Thoracic aorta (tissue), 2 donors: ENCODE measurements around the gene STRN3. TPM values are rescaled to one million over a fixed set of nuclear protein-coding genes. Genes with fewer than 3 reads are reported as not detected.
"Not testable (repeated sequence)": the region's sequence is repeated elsewhere in the genome, so short reads cannot be mapped to it uniquely, and the experiment has no call there.

Experiments
- ATAC-seq: fragments of 150-250 bp; one replicate; pipeline ENCODE4 v1.8.0; 2017; ENCODE audit warnings: low read depth; ENCODE audit not compliant: insufficient number of reproducible peaks, low FRiP score
- DNase-seq: peaks from one replicate; pipeline ENCODE4 v3.0.0-alpha.2; 2020; ENCODE audit warnings: low spot score
- H3K27ac ChIP-seq, 2 donors: fragments of 200-600 bp; sonication (generic); 1 replicate in 1 of 2; 2 replicates in 1 of 2; pipeline ENCODE4 v1.5.1; 2016; ENCODE audit warnings: mild to moderate bottlenecking in 2 of 2, moderate library complexity in 2 of 2
- H3K27me3 ChIP-seq: fragments of 200-600 bp; sonication (generic); replicated peaks from 2 replicates; pipeline ENCODE4 v1.6.0; 2016; ENCODE audit warnings: mild to moderate bottlenecking; ENCODE audit not compliant: insufficient read depth
- H3K36me3 ChIP-seq: fragments of 200-600 bp; sonication (generic); one replicate; pipeline ENCODE4 v1.5.1; 2016
- H3K4me1 ChIP-seq, 2 donors: fragments of 200-600 bp; sonication (generic); 1 replicate in 1 of 2; 2 replicates in 1 of 2; pipeline versions ENCODE4 v1.5.1 to v1.6.0; 2016; ENCODE audit warnings: low read depth in 2 of 2, mild to moderate bottlenecking in 1 of 2; ENCODE audit not compliant: control insufficient read depth in 1 of 2
- H3K4me3 ChIP-seq: fragments of 200-600 bp; sonication (generic); 2 replicates; pipeline ENCODE4 v1.5.1; 2016; ENCODE audit warnings: mild to moderate bottlenecking
- H3K9me3 ChIP-seq: fragments of 200-600 bp; sonication (generic); 2 replicates; pipeline ENCODE4 v1.5.1; 2016
- CTCF ChIP-seq: fragments of 200-600 bp; sonication (generic); IDR thresholded peaks from one replicate; pipeline ENCODE4 v1.5.1; 2019; ENCODE audit warnings: antibody characterized with exemption
- total RNA-seq, 2 donors: library from RNA; depleted of rRNA; stranded (reverse); fragments of >200 nt; gene quantifications; one replicate each; pipeline versions ENCODE4 v1.1.0 to v1.2.3, GENCODE V29; 2016

Gene STRN3
- total RNA-seq, 2 donors from 2014 or later = 39.5 to 41.2 TPM

- no peaks in the 10 kb centered on the region for H3K36me3 ChIP-seq
- no peak for ATAC-seq
- no peak overlapping the region for H3K4me3 ChIP-seq
- H3K27ac ChIP-seq = no peak overlapping the region
- TF ChIP-seq CTCF = no peak
- H3K27me3 ChIP-seq = no peaks in the 10 kb centered on the region
- H3K4me1 ChIP-seq = no peaks in the 10 kb centered on the region
- no peaks in the 10 kb centered on the region for H3K9me3 ChIP-seq
- DNase-seq = no peak
Measured at GRCh38 chr14:31045501-31046080, 19.4 kb upstream of the STRN3 start.

DNA sequence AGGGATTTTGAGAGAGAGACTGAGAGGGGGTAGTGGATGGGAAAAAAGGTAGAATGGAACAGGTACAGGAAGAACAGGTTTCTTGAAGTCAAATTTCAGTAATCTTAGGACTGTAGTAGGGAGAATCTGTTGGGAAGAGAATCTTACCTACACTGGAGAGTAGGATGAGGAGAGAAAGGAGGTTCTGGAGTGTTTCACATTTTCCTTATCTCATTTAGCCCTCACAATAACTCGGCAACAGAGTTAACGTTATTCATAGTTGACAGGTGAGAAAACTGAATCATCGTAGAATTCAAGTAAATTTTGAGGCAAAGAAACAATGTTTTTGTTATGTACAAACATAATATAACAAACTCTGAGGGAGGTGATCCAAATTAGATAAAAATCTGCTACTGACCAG, 17.2 kb upstream of the STRN3 start:
- Histone ChIP-seq H3K4me3 (no peak overlapping the region), H3K9me3 (no peaks in the 10 kb centered on the region), H3K27ac (no peak overlapping the region), H3K4me1 (no peaks in the 10 kb centered on the region), H3K36me3 (no peaks in the 10 kb centered on the region), H3K27me3 (no peaks in the 10 kb centered on the region)
- ATAC-seq = no peak
- TF ChIP-seq CTCF = no peak
- DNase-seq = no peak

DNA sequence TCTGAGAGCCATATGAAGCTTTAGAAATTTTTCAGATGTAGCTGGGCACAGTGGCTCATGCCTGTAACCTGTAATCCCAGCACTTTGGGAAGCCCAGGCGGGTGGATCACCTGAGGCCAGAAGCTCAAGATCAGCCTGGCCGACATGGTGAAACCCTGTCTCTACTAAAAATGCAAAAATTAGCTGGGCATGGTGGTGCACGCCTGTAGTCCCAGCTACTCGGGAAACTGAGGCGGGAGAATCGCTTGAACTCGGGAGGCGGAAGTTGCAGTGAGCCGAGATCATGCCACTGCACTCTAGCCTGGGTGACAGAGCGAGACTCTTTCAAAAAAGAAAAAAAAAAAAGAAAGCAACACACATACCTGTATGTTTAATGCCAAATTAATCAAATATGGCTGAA, 16.7 kb upstream of the STRN3 start:
- not testable (repeated sequence) for H3K36me3 ChIP-seq, ATAC-seq, H3K27ac ChIP-seq, DNase-seq, H3K27me3 ChIP-seq, H3K9me3 ChIP-seq, H3K4me3 ChIP-seq, H3K4me1 ChIP-seq

GRCh38 chr14:31042300-31042699, 16.1 kb upstream of the STRN3 start:
- Histone ChIP-seq H3K4me3 (no peak overlapping the region), H3K4me1 (no peaks in the 10 kb centered on the region), H3K27ac (no peak overlapping the region), H3K9me3 (no peaks in the 10 kb centered on the region), H3K36me3 (no peaks in the 10 kb centered on the region), H3K27me3 (no peaks in the 10 kb centered on the region)
- DNase-seq (no peak), ATAC-seq (no peak)
- TF ChIP-seq CTCF = no peak

DNA sequence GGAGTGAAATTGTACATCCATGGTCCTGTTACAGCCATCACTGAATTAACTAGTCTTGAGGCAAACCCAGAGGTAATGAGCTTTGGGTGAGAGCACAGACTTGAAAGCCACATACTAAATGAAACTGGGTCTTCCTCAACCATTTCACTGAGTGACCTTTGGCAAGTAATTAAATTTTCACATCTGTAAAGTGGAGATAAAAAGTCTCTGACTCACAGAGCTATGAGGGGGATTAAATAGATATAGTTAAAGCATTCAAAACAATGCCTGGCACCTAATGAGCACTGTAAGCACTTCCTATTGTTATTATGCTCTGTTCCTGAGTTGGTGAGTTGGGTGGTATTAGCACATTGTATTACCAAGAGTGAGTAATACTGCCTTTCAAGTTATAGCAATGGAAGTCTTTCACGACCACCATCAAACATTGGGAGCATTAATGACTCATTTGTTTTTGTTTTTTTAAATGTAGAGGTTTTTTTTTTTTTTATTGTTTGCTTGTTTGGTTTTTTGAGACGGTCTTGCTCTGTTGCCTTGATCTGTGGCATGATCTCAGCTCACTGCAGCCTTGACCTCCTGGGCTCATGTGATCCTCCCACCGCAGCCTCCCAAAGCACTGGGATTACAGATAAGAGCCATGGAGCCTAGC, 12.5 kb upstream of the STRN3 start:
- DNase-seq (no peak), ATAC-seq (no peak)
- H3K9me3 ChIP-seq = no peaks in the 10 kb centered on the region
- H3K36me3 ChIP-seq = no peaks in the 10 kb centered on the region
- H3K4me3 ChIP-seq = no peak overlapping the region
- H3K27ac ChIP-seq = no peak overlapping the region
- no peaks in the 10 kb centered on the region for H3K4me1 ChIP-seq
- H3K27me3 ChIP-seq = no peaks in the 10 kb centered on the region
- TF ChIP-seq CTCF = no peak

DNA sequence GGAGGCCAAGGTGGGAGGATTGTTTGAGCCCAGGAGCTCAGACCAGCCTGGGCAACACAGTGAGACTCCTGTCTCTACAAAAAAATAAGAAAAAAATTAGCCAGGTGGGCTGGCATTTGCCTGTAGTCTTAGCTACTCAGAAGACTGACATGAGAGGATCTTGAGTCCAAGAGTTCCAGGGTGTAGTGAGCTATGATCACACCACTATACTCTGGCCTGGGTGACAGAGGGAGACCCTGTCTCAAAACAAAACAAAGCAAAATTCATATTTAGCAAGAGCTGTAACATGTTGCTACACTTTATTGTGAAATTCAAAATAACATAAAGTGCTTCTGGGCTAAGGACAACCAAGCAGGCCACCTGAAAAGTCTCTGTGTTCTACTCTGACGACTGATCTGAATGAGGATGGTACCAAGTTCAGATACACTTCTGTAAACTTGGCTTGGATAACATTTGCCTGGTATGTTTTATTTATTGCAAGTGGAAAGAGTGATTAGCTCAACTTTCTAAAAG, 11.6 kb upstream of the STRN3 start:
- no peak for TF ChIP-seq CTCF
- H3K27ac ChIP-seq = no peak overlapping the region
- no peak overlapping the region for H3K4me3 ChIP-seq
- DNase-seq = no peak
- no peaks in the 10 kb centered on the region for H3K9me3 ChIP-seq
- ATAC-seq = no peak
- H3K27me3 ChIP-seq = no peaks in the 10 kb centered on the region
- no peaks in the 10 kb centered on the region for H3K4me1 ChIP-seq
- no peaks in the 10 kb centered on the region for H3K36me3 ChIP-seq
